ENCODE results near the gene DAW1.
"Not testable (repeated sequence)": the region's sequence is repeated elsewhere in the genome, so short reads cannot be mapped to it uniquely, and the experiment has no call there.

Gene DAW1
- 0 reads per million in 3 experiments for total RNA-seq

GRCh38 chr2:227871375-227871791, at the start of gene DAW1:
DAW1 (plus strand) TSS chr2:227871631; CDS start chr2:227871690, 59 bp downstream.
- peak; percentile 66 for DNase-seq

GRCh38 chr2:227822416-227823003, 48.9 kb upstream of the DAW1 start:
- no peak for DNase-seq

GRCh38 chr2:227823922-227824321, 47.5 kb upstream of the DAW1 start:
- DNase-seq, result no peak

- DNase-seq, result no peak
Measured at GRCh38 chr2:227824711-227825110, 46.7 kb upstream of the DAW1 start.

GRCh38 chr2:227826019-227826521, 45.4 kb upstream of the DAW1 start:
- DNase-seq, result peak; percentile 44

- peak; percentile 20 for DNase-seq
Measured at GRCh38 chr2:227826563-227826962, 44.9 kb upstream of the DAW1 start.

GRCh38 chr2:227827143-227827542, 44.3 kb upstream of the DAW1 start:
- no peak for DNase-seq

GRCh38 chr2:227828477-227828912, 42.9 kb upstream of the DAW1 start:
- no peak for DNase-seq

GRCh38 chr2:227829337-227829736, 42.1 kb upstream of the DAW1 start:
- DNase-seq, result no peak

- no peak for DNase-seq
Measured at GRCh38 chr2:227834423-227834822, 37.0 kb upstream of the DAW1 start.

GRCh38 chr2:227834916-227835650, 36.3 kb upstream of the DAW1 start:
- DNase-seq, result no peak

GRCh38 chr2:227839339-227840129, 31.9 kb upstream of the DAW1 start:
- not testable (repeated sequence) for DNase-seq

GRCh38 chr2:227846831-227847230, 24.6 kb upstream of the DAW1 start:
- no peak for DNase-seq

- no peak for DNase-seq
Measured at GRCh38 chr2:227848146-227848545, 23.3 kb upstream of the DAW1 start.

GRCh38 chr2:227848586-227848985, 22.8 kb upstream of the DAW1 start:
- peak; percentile 74 for DNase-seq

GRCh38 chr2:227849906-227850305, 21.5 kb upstream of the DAW1 start:
- no peak for DNase-seq

GRCh38 chr2:227853204-227853629, 18.2 kb upstream of the DAW1 start:
- no peak for DNase-seq

GRCh38 chr2:227853765-227854271, 17.6 kb upstream of the DAW1 start:
- no peak for DNase-seq

GRCh38 chr2:227855440-227855839, 16.0 kb upstream of the DAW1 start:
- DNase-seq, result no peak

GRCh38 chr2:227856697-227857096, 14.7 kb upstream of the DAW1 start:
- no peak for DNase-seq

- DNase-seq, result no peak
Measured at GRCh38 chr2:227860221-227860641, 11.2 kb upstream of the DAW1 start.

- DNase-seq, result no peak
Measured at GRCh38 chr2:227861011-227861410, 10.4 kb upstream of the DAW1 start.

- peak; percentile 39 for DNase-seq
Measured at GRCh38 chr2:227862227-227862740, 9.1 kb upstream of the DAW1 start.

Data from central memory CD4-positive, alpha-beta T cell (primary cell).